GM12891 (cell line): ENCODE measurements around the gene ERICH6.

Experiments used
- POLR2A ChIP-seq: IDR thresholded peaks from 2 replicates; pipeline ENCODE4 v1.6.1; 2011; ENCODE audit warnings: low read depth, low read length, control low read depth
- POLR2AphosphoS5 ChIP-seq: IDR thresholded peaks from 2 replicates; pipeline ENCODE4 v1.6.1; 2011; ENCODE audit warnings: low read depth, low read length, control low read depth
- POU2F2 ChIP-seq: IDR thresholded peaks from 2 replicates; pipeline ENCODE4 v1.6.1; 2011; ENCODE audit warnings: low read depth, mild to moderate bottlenecking, control low read depth, low read length, moderate library complexity
- TAF1 ChIP-seq: IDR thresholded peaks from 2 replicates; pipeline ENCODE4 v1.6.1; 2011; ENCODE audit warnings: low read depth, low read length, control low read depth

- TF ChIP-seq POLR2AphosphoS5 (no peak), POLR2A (no peak), POU2F2 (no peak), TAF1 (no peak)
Observed at GRCh38 chr3:150734795-150735119, 31.0 kb upstream of the ERICH6 start.
